GM21367 (cell line): ENCODE data around the gene AGAP1.
A peak's percentile ranks its signal among the peaks of the same experiment; 100 is the strongest.

Experiments
- ATAC-seq: cut with Tn5 transposase; IDR thresholded peaks from one replicate; pipeline ENCODE4 v1.9.1; 2021; ENCODE audit not compliant: unreplicated experiment

AGAP1 gene

GRCh38 chr2:235493775-235494715, at the start of gene AGAP1:
AGAP1 (plus strand) TSS chr2:235494043.
- ATAC-seq: peak; percentile 51

- ATAC-seq: no peak
Observed at GRCh38 chr2:235444101-235444597, 49.7 kb upstream of the AGAP1 start.

- no peak for ATAC-seq
Observed at GRCh38 chr2:235445116-235445515, 48.7 kb upstream of the AGAP1 start.

GRCh38 chr2:235446082-235446481, 47.8 kb upstream of the AGAP1 start:
- no peak for ATAC-seq

- no peak for ATAC-seq
Observed at GRCh38 chr2:235447210-235447609, 46.6 kb upstream of the AGAP1 start.

- ATAC-seq: no peak
Observed at GRCh38 chr2:235449568-235449967, 44.3 kb upstream of the AGAP1 start.

GRCh38 chr2:235453605-235454151, 40.2 kb upstream of the AGAP1 start:
- no peak for ATAC-seq

GRCh38 chr2:235458839-235459273, 35.0 kb upstream of the AGAP1 start:
- ATAC-seq: no peak

GRCh38 chr2:235460548-235461047, 33.2 kb upstream of the AGAP1 start:
- no peak for ATAC-seq

GRCh38 chr2:235461763-235462414, 32.0 kb upstream of the AGAP1 start:
- ATAC-seq: no peak

GRCh38 chr2:235462415-235462790, 31.4 kb upstream of the AGAP1 start:
- ATAC-seq: no peak

GRCh38 chr2:235463893-235464292, 29.9 kb upstream of the AGAP1 start:
- no peak for ATAC-seq

GRCh38 chr2:235467588-235467987, 26.3 kb upstream of the AGAP1 start:
- no peak for ATAC-seq

- no peak for ATAC-seq
Observed at GRCh38 chr2:235468978-235469655, 24.7 kb upstream of the AGAP1 start.

GRCh38 chr2:235471186-235471747, 22.6 kb upstream of the AGAP1 start:
- no peak for ATAC-seq

GRCh38 chr2:235472443-235472842, 21.4 kb upstream of the AGAP1 start:
- no peak for ATAC-seq

GRCh38 chr2:235478609-235479008, 15.2 kb upstream of the AGAP1 start:
- no peak for ATAC-seq

GRCh38 chr2:235479604-235480003, 14.2 kb upstream of the AGAP1 start:
- ATAC-seq: no peak

- peak; percentile 78 for ATAC-seq
Observed at GRCh38 chr2:235480614-235481013, 13.2 kb upstream of the AGAP1 start.

GRCh38 chr2:235483313-235483712, 10.5 kb upstream of the AGAP1 start:
- no peak for ATAC-seq

- no peak for ATAC-seq
Observed at GRCh38 chr2:235485362-235485761, 8.5 kb upstream of the AGAP1 start.
